H1 (cell line): ENCODE results near the gene OSR1. TPM values are rescaled to one million over a fixed set of nuclear protein-coding genes. Genes with fewer than 3 reads are reported as not detected.

Source experiments
- CBX8 ChIP-seq: fragments of 300-800, 300-1000 bp; sonication (generic); IDR thresholded peaks from 2 replicates; pipeline ENCODE4 v1.7.1; 2016; ENCODE audit warnings: low read depth, low read length, borderline replicate concordance
- CHD2 ChIP-seq: IDR thresholded peaks from 2 replicates; pipeline ENCODE4 v1.6.1; 2012; ENCODE audit warnings: low read length, improper control_type of control experiment
- KDM4A ChIP-seq: IDR thresholded peaks from one replicate; pipeline ENCODE4 v1.7.1; 2012; ENCODE audit warnings: low read depth, mild to moderate bottlenecking, moderate library complexity, low read length, inconsistent platforms; ENCODE audit not compliant: severe bottlenecking
- NANOG ChIP-seq: IDR thresholded peaks from 2 replicates; pipeline ENCODE4 v1.6.1; 2011; ENCODE audit warnings: low read length, low read depth, mild to moderate bottlenecking, inconsistent platforms; ENCODE audit not compliant: insufficient read depth, poor library complexity, severe bottlenecking
- SIN3A ChIP-seq, 2 experiments: IDR thresholded peaks in 1 of 2; conservative IDR thresholded peaks in 1 of 2; 2 replicates each; pipeline ENCODE4 v1.6.1; 2011 to 2012; ENCODE audit warnings: low read length in 2 of 2, improper control_type of control experiment in 1 of 2, low read depth in 1 of 2, mild to moderate bottlenecking in 1 of 2
- polyA plus RNA-seq, 7 experiments: library from polyadenylated mRNA; depleted of rRNA in 3 of 7; stranded (reverse) in 5 of 7; unstranded in 2 of 7; fragments of >200 nt in 5 of 7; fragments of 200-250 nt in 2 of 7; gene quantifications; 1 replicate in 5 of 7; 2 replicates in 1 of 7; 4 replicates in 1 of 7; pipeline versions ENCODE4 v1.2.1 to v1.2.3, GENCODE V29; 2011 to 2013; ENCODE audit warnings: missing spikeins in 2 of 7, mixed read lengths in 2 of 7
- total RNA-seq: library from RNA; stranded (reverse); fragmentation: NEBNext Ultra II Directional; extraction: Animal tissue kit (Norgen Biotek cat#: 25700); gene quantifications from 2 replicates; pipeline ENCODE4 v1.2.1, GENCODE V29; 2021

The OSR1 gene
- total and polyA plus RNA-seq, 2 of the 8 experiments (the other 6 are each of a cell fraction or from before 2014, with no cell fraction given): 0.05 to 0.22 TPM

DNA sequence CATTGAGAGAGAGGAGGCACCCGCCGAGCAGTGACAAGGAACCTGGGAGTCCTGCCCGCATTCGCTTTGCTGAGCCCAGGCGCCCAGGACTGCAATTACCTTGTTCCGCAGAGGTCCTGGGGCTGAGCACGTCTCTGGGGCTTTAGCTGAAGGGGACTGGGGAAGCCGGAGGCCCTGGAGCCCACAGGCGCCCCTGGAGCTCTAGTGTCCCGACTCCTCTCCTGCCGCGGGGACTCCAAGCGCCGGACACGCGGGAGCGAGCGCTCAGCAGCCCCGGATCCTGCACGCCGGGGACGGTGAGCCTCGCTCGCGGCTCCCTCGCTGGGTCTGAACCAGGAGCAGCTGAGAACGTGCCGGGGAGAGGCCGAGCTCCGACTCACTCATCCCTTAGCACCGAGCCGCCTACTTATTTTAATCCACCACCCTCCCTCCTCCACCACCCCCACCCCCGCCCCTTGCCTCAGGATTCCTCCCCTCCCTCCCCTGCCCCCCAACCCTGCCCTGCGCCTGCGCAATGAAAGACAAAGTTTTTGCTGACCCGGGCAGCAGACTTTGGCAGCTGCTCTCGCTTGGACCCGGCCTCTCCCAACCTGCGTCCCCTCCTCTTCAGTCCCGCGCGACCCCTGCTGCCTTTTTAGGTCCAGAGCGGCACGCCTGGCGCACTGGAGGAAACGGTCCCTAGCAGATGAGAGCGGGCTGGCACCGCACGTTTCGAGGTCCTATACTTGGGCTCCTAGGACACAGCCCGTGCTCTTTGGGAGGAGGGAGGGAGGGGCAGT lies at the start of gene OSR1 (continued):
- TF ChIP-seq CBX8 (no peak), NANOG (no peak), SIN3A (conservative IDR thresholded peaks at IDR 0.05 in 1 of 2, IDR thresholded peaks at IDR 0.05 in 1 of 2; ENCODE audit: low read depth in 1 of 2, low read length in 2 of 2) (no peak), CHD2 (no peak), KDM4A (peak; percentile 28)
- TF ChIP-seq, all 59 proteins: peak for 10
